Astrocyte of the cerebellum (primary cell): ENCODE results near the gene ATAD2B.
A peak's percentile ranks its signal among the peaks of the same experiment; 100 is the strongest.

Experiments
- DNase-seq: peaks from one replicate; pipeline ENCODE4 v3.0.0-alpha.2; 2011; ENCODE audit warnings: low read depth
- H3K4me3 ChIP-seq: 2 replicates; pipeline ENCODE4 v1.5.1; 2011; ENCODE audit warnings: mild to moderate bottlenecking, low read depth, low read length, moderate library complexity
- CTCF ChIP-seq: IDR thresholded peaks from 2 replicates; pipeline ENCODE4 v1.5.1; 2012; ENCODE audit warnings: low read length, low read depth, moderate library complexity, mild to moderate bottlenecking; ENCODE audit errors: missing control alignments
- in situ Hi-C: cut with HindIII; loops from 2 replicates; pipeline ENCODE4 v1.10.0; 2017; ENCODE audit warnings: low sequenced_read_pairs

The ATAD2B gene

GRCh38 chr2:23762141-23762540 is 164.8 kb downstream of the ATAD2B start:
- H3K4me3 ChIP-seq: no peak overlapping the region
- no peak for DNase-seq
- no peak for TF ChIP-seq CTCF
- in situ Hi-C loops: no loop called here

GRCh38 chr2:23761638-23762037 is 165.3 kb downstream of the ATAD2B start:
- DNase-seq: no peak
- in situ Hi-C loops: no loop called here
- H3K4me3 ChIP-seq: no peak overlapping the region
- TF ChIP-seq CTCF: no peak

GRCh38 chr2:23760736-23761135 is 166.2 kb downstream of the ATAD2B start:
- in situ Hi-C loops: no loop called here
- peak; percentile 55 for DNase-seq
- TF ChIP-seq CTCF: no peak
- no peak overlapping the region for H3K4me3 ChIP-seq

GRCh38 chr2:23757686-23758433 is 169.1 kb downstream of the ATAD2B start:
- in situ Hi-C loops: loop anchor here (5.0 kb wide), 1 partner anchor 81 kb away; no protein-coding TSS in a partner anchor
- H3K4me3 ChIP-seq: no peak overlapping the region
- TF ChIP-seq CTCF: no peak
- peak; percentile 52 for DNase-seq

GRCh38 chr2:23756593-23757292 is 170.2 kb downstream of the ATAD2B start:
- in situ Hi-C loops: loop anchor here (5.0 kb wide), 1 partner anchor 79 kb away; no protein-coding TSS in a partner anchor
- H3K4me3 ChIP-seq: no peak overlapping the region
- no peak for TF ChIP-seq CTCF
- no peak for DNase-seq

- H3K4me3 ChIP-seq: no peak overlapping the region
- in situ Hi-C loops: loop anchor here (5.0 kb wide), 2 partner anchors 58 to 78 kb away; no protein-coding TSS in a partner anchor
- no peak for TF ChIP-seq CTCF
- no peak for DNase-seq
Observed at GRCh38 chr2:23754970-23755369, 172.0 kb downstream of the ATAD2B start.
